TTC549 (cell line): ENCODE data around the gene BIRC2.
"Not testable (repeated sequence)": the region's sequence is repeated elsewhere in the genome, so short reads cannot be mapped to it uniquely, and the experiment has no call there.

Source experiments
- FAIRE-seq: peaks from 2 replicates; lab custom pipeline; 2012; peaks lifted over from hg19 to GRCh38; lab: Jason Lieb, UNC

The BIRC2 gene

GRCh38 chr11:102323542-102324251, 23.3 kb upstream of the BIRC2 start:
- no peak for FAIRE-seq

GRCh38 chr11:102325088-102325487, 21.9 kb upstream of the BIRC2 start:
- FAIRE-seq: no peak

- no peak for FAIRE-seq
Measured at GRCh38 chr11:102328748-102329147, 18.3 kb upstream of the BIRC2 start.

GRCh38 chr11:102330231-102330630, 16.8 kb upstream of the BIRC2 start:
- FAIRE-seq: no peak

GRCh38 chr11:102331341-102331740, 15.7 kb upstream of the BIRC2 start:
- FAIRE-seq: no peak

GRCh38 chr11:102332611-102332994, 14.4 kb upstream of the BIRC2 start:
- FAIRE-seq: no peak

GRCh38 chr11:102338479-102339010, 8.5 kb upstream of the BIRC2 start:
- no peak for FAIRE-seq

GRCh38 chr11:102341311-102341710, 5.7 kb upstream of the BIRC2 start:
- not testable (repeated sequence) for FAIRE-seq

- peak; percentile 73 for FAIRE-seq
Measured at GRCh38 chr11:102341844-102342318, 5.1 kb upstream of the BIRC2 start.

GRCh38 chr11:102343809-102344208, 3.2 kb upstream of the BIRC2 start:
- FAIRE-seq: no peak

- FAIRE-seq: peak; percentile 87
Measured at GRCh38 chr11:102345904-102346303, 1.1 kb upstream of the BIRC2 start.

- peak; percentile 49 for FAIRE-seq
Measured at GRCh38 chr11:102346456-102346747, 612 bp upstream of the BIRC2 start.

- no peak for FAIRE-seq
Measured at GRCh38 chr11:102347462-102348370, 702 bp downstream of the BIRC2 start.

GRCh38 chr11:102357116-102357515, 10.1 kb downstream of the BIRC2 start:
- no peak for FAIRE-seq

- no peak for FAIRE-seq
Measured at GRCh38 chr11:102359372-102359771, 12.4 kb downstream of the BIRC2 start.

GRCh38 chr11:102360681-102361080, 13.7 kb downstream of the BIRC2 start:
- FAIRE-seq: no peak

- no peak for FAIRE-seq
Measured at GRCh38 chr11:102361086-102362031, 14.3 kb downstream of the BIRC2 start.

- FAIRE-seq: no peak
Measured at GRCh38 chr11:102364991-102365390, 18.0 kb downstream of the BIRC2 start.

- no peak for FAIRE-seq
Measured at GRCh38 chr11:102367364-102367763, 20.4 kb downstream of the BIRC2 start.

- FAIRE-seq: no peak
Measured at GRCh38 chr11:102368472-102368871, 21.5 kb downstream of the BIRC2 start.

- not testable (repeated sequence) for FAIRE-seq
Measured at GRCh38 chr11:102374633-102375424, 27.8 kb downstream of the BIRC2 start.
